HCT116 (cell line): Measurements from ENCODE around the gene ATM.

Source experiments
- CEBPB ChIP-seq: IDR thresholded peaks from 2 replicates; pipeline ENCODE4 v1.6.1; 2012; ENCODE audit warnings: low read depth
- EZH2 ChIP-seq: fragments of 200-600 bp; sonication (generic); IDR thresholded peaks from 2 replicates; pipeline ENCODE4 v1.6.1; 2017; ENCODE audit warnings: antibody characterized with exemption, mixed run types
- POLR2A ChIP-seq: IDR thresholded peaks from 2 replicates; pipeline ENCODE4 v1.7.0; 2011; ENCODE audit warnings: borderline replicate concordance; ENCODE audit not compliant: insufficient read depth, insufficient read length; ENCODE audit errors: extremely low read depth
- POLR2AphosphoS5 ChIP-seq: IDR thresholded peaks from 2 replicates; pipeline ENCODE4 v1.6.1; 2011; ENCODE audit warnings: mild to moderate bottlenecking, low read depth, low read length, moderate library complexity
- SP1 ChIP-seq: IDR thresholded peaks from 2 replicates; pipeline ENCODE4 v1.6.1; 2012; ENCODE audit warnings: low read depth
- YY1 ChIP-seq: IDR thresholded peaks from 2 replicates; pipeline ENCODE4 v1.6.1; 2011; ENCODE audit warnings: low read length, low read depth, moderate library complexity, mild to moderate bottlenecking; ENCODE audit not compliant: insufficient replicate concordance; ENCODE audit errors: extremely low read depth
- TF ChIP-seq, protein P1 (sequence below), 3 experiments: fragments of 200-600 bp in 1 of 3; sonication (generic) in 1 of 3; IDR thresholded peaks in 2 of 3; conservative IDR thresholded peaks in 1 of 3; 2 replicates each; pipeline ENCODE4 v1.5.1; 2012 to 2017; ENCODE audit warnings: low read depth in 2 of 3, low read length in 2 of 3, antibody characterized with exemption in 1 of 3, borderline replicate concordance in 1 of 3, control low read depth in 1 of 3, mild to moderate bottlenecking in 1 of 3, mixed read lengths in 1 of 3, mixed run types in 1 of 3, moderate library complexity in 1 of 3; ENCODE audit not compliant: insufficient read depth in 1 of 3
- TF ChIP-seq, protein P2 (sequence below): IDR thresholded peaks from 2 replicates; pipeline ENCODE4 v1.6.1; 2011; ENCODE audit warnings: mild to moderate bottlenecking, low read length, moderate library complexity; ENCODE audit not compliant: insufficient replicate concordance; ENCODE audit errors: extremely low read depth
- TF ChIP-seq, protein P3 (sequence below): IDR thresholded peaks from 2 replicates; pipeline ENCODE4 v1.6.1; 2012

DNA sequence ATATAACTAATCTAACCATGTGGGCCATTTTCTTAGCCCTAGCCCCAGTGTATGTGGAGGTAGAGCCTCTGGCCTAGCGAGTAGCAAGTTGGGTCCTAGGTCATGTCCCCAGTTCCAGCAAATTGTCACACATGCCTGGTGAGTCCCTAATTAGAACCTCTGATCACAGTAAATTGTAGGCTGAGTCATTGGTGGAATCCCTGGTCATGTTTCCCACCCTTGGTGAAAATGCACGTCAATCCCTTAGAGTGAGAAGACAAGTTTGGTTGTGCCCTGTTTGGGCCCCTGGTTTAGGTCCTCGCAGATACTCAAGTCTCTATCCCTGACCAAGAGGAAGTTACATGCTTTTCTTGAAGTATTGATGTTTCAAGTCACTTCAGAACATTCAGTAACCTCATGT, 46.7 kb downstream of the ATM start:
- TF ChIP-seq, protein P1, sequence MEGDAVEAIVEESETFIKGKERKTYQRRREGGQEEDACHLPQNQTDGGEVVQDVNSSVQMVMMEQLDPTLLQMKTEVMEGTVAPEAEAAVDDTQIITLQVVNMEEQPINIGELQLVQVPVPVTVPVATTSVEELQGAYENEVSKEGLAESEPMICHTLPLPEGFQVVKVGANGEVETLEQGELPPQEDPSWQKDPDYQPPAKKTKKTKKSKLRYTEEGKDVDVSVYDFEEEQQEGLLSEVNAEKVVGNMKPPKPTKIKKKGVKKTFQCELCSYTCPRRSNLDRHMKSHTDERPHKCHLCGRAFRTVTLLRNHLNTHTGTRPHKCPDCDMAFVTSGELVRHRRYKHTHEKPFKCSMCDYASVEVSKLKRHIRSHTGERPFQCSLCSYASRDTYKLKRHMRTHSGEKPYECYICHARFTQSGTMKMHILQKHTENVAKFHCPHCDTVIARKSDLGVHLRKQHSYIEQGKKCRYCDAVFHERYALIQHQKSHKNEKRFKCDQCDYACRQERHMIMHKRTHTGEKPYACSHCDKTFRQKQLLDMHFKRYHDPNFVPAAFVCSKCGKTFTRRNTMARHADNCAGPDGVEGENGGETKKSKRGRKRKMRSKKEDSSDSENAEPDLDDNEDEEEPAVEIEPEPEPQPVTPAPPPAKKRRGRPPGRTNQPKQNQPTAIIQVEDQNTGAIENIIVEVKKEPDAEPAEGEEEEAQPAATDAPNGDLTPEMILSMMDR (IDR thresholded peaks at IDR 0.05 in 2 of 3, conservative IDR thresholded peaks at IDR 0.05 in 1 of 3; ENCODE audit: borderline replicate concordance in 1 of 3, insufficient read depth in 1 of 3, low read depth in 2 of 3, low read length in 2 of 3) = no peak
- TF ChIP-seq POLR2A = no peak
- no peak for TF ChIP-seq EZH2
- no peak for TF ChIP-seq POLR2AphosphoS5
- no peak for TF ChIP-seq YY1
- no peak for TF ChIP-seq SP1
- TF ChIP-seq, protein P2, sequence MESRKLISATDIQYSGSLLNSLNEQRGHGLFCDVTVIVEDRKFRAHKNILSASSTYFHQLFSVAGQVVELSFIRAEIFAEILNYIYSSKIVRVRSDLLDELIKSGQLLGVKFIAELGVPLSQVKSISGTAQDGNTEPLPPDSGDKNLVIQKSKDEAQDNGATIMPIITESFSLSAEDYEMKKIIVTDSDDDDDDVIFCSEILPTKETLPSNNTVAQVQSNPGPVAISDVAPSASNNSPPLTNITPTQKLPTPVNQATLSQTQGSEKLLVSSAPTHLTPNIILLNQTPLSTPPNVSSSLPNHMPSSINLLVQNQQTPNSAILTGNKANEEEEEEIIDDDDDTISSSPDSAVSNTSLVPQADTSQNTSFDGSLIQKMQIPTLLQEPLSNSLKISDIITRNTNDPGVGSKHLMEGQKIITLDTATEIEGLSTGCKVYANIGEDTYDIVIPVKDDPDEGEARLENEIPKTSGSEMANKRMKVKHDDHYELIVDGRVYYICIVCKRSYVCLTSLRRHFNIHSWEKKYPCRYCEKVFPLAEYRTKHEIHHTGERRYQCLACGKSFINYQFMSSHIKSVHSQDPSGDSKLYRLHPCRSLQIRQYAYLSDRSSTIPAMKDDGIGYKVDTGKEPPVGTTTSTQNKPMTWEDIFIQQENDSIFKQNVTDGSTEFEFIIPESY = no peak
- no peak for TF ChIP-seq CEBPB
- TF ChIP-seq, protein P3, sequence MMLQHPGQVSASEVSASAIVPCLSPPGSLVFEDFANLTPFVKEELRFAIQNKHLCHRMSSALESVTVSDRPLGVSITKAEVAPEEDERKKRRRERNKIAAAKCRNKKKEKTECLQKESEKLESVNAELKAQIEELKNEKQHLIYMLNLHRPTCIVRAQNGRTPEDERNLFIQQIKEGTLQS = no peak
